NCI-H1694 treated with DMSO at 0.1 percent for 48 hours (cell line): ENCODE measurements around the gene PRR36.
"Not testable (repeated sequence)": the region's sequence is repeated elsewhere in the genome, so short reads cannot be mapped to it uniquely, and the experiment has no call there.

Experiments
- DNase-seq: peaks from one replicate; lab custom pipeline; 2025; lab: John Stamatoyannopoulos, UW

The PRR36 gene

GRCh38 chr19:7899751-7900378 lies 25.7 kb upstream of the PRR36 start:
- no peak for DNase-seq

- DNase-seq: no peak
Measured at GRCh38 chr19:7898967-7899366, 24.8 kb upstream of the PRR36 start.

- DNase-seq: no peak
Measured at GRCh38 chr19:7897292-7897691, 23.1 kb upstream of the PRR36 start.

GRCh38 chr19:7895565-7895964 lies 21.4 kb upstream of the PRR36 start:
- DNase-seq: no peak

GRCh38 chr19:7894612-7895309 lies 20.6 kb upstream of the PRR36 start:
- no peak for DNase-seq

GRCh38 chr19:7893362-7894101 lies 19.3 kb upstream of the PRR36 start:
- not testable (repeated sequence) for DNase-seq

DNA sequence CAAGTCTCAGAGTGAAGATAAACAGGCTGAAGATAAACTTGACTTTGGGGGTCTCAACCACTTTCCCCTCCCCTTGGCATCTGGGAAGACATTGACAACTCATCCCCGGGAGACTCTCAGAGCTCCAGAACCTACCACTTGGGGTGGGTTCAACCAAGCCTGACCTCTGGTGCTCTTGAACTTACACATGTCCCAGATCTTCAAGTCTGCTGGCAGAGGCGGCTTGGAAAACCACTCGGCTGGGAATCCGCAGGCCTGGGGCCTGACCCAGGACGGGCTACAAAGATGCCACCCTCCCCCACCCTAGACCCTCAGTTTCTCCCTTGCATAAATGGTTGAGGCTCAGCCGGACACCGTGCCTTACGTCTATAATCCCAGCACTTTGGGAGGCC lies 14.6 kb upstream of the PRR36 start:
- no peak for DNase-seq

GRCh38 chr19:7888145-7888825 lies 14.1 kb upstream of the PRR36 start, which contains the start of gene LRRC8E:
Gene LRRC8E, plus strand, starts transcription at chr19:7888510. Its CDS starts 7,094 bp downstream, at chr19:7895604.
- no peak for DNase-seq

- DNase-seq: no peak
Measured at GRCh38 chr19:7887408-7888144, 13.4 kb upstream of the PRR36 start.

DNA sequence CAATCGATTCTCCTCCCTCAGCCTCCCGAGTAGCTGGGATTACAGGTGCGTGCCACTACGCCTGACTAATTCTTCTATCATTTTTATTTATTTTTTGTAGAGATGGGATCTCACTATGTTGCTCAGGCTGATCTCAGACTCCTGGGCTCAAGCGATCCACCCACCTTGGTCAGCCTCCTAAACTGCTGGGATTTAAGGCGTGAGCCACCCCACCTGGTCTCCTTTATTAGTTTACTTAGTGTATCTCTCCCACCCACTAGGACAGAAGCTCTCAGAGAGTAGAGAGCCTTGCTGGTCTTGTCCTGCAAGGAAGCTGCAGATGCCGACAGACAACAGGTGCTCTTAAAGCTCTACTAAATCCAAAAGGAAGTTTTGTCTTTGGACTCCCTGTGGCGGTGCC lies 11.6 kb upstream of the PRR36 start:
- no peak for DNase-seq

GRCh38 chr19:7883796-7884570 lies 9.8 kb upstream of the PRR36 start:
- no peak for DNase-seq

GRCh38 chr19:7883105-7883504 lies 8.9 kb upstream of the PRR36 start:
- no peak for DNase-seq

GRCh38 chr19:7881910-7882309 lies 7.7 kb upstream of the PRR36 start:
- no peak for DNase-seq

- no peak for DNase-seq
Measured at GRCh38 chr19:7879836-7880235, 5.6 kb upstream of the PRR36 start.

DNA sequence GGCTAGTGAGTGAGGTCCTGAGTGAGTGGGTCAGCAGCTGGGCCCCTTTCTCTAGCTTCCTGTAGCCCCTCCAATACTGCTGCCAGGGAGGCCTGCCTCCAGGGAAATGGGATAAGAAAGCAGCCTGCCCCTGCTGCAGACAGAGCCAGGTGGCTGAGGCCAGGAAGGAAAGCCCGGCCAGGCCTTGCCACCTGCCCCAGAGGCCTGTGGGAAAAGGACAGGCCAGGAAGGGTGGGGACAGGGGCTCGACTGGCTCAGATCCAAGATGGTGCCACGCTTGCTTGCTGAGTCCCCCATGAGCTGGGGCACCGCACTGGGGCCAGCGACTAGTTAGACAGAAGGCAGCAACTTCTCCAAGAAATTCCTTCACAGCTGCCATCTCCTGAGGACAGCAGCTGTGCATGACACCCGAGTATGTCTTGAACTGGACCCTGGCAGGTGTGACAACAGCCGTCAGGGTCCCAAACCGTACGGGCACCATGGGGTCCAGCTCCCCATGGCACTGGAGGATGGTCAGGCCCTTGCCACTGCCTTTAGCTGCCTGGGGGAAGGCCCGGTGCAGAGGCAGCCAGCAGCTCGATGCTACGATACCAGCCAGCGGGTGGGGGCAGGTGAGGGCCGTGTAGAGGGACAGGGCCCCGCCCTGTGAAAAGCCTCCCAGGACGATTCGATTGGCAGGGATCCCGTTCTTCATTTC lies 5.1 kb upstream of the PRR36 start:
- DNase-seq: no peak

DNA sequence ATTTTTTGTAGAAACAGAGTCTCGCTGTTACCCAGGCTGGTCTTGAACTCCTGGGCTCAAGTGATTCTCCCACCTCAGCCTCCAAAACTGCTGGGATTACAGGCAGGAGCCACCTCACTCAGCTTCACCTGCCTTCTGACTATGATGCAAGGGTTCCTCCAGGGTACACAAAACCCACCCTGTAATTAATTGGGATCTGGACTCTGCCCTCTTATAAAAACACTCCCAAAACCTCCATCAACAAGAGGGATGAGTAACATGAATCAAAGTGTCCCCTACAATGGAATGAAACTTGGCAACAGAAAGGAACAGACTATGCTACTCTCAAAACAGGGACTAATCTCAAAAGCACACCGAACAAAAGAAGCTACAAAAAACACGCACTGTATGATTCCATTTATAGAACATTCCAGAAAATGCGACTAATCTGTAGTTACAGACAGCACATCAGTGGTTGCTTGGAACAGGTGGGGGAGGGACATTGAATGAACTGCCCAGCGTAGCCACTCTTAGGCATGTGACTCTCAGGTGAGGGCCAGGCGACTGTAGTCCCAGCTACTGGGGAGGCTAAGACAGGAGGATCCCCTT lies 3.2 kb upstream of the PRR36 start:
- no peak for DNase-seq

DNA sequence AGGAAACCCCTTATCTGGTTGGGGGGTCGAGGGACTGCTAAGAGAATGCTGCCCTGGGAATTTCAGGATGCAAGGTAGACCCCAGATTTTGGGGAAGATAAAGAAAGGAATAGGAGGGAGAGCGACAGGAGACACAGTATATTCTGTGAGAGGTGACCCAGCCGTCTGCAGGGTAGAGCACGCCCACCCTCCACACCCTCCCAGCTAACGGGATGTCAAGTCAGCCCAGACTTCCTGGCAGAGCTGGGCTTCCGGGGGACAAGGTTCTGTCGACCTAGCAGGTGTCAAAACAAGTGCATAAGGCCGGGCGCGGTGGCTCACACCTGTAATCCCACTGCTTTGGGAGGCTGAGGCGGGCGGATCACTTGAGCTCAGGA lies 695 bp upstream of the PRR36 start:
- no peak for DNase-seq

- DNase-seq: no peak
Measured at GRCh38 chr19:7873304-7874075, 700 bp downstream of the PRR36 start.
